DND-41 (cell line): ENCODE data around the gene MACROD1.

Source experiments
- CTCF ChIP-seq: IDR thresholded peaks from 2 replicates; pipeline ENCODE4 v1.5.1; 2012; ENCODE audit warnings: borderline replicate concordance, low read length, moderate library complexity, mild to moderate bottlenecking; ENCODE audit not compliant: poor library complexity, severe bottlenecking; ENCODE audit errors: extremely low read depth
- EZH2 ChIP-seq: IDR thresholded peaks from 3 replicates; pipeline ENCODE4 v1.6.1; 2012; ENCODE audit warnings: borderline replicate concordance, low read depth, mild to moderate bottlenecking, moderate library complexity, low read length, inconsistent platforms; ENCODE audit not compliant: severe bottlenecking

- TF ChIP-seq CTCF: no peak
- no peak for TF ChIP-seq EZH2
Observed at GRCh38 chr11:64203421-64204079, 37.6 kb upstream of the MACROD1 start.
